ENCODE results near the gene GPR18. TPM values are rescaled to one million over a fixed set of nuclear protein-coding genes. Genes with fewer than 3 reads are reported as not detected.

Gene GPR18
- total and polyA plus RNA-seq, 9 of the 15 experiments (the other 6 are each of a cell fraction or from before 2014, with no cell fraction given) = 0.75 TPM; not detected in 8

DNA sequence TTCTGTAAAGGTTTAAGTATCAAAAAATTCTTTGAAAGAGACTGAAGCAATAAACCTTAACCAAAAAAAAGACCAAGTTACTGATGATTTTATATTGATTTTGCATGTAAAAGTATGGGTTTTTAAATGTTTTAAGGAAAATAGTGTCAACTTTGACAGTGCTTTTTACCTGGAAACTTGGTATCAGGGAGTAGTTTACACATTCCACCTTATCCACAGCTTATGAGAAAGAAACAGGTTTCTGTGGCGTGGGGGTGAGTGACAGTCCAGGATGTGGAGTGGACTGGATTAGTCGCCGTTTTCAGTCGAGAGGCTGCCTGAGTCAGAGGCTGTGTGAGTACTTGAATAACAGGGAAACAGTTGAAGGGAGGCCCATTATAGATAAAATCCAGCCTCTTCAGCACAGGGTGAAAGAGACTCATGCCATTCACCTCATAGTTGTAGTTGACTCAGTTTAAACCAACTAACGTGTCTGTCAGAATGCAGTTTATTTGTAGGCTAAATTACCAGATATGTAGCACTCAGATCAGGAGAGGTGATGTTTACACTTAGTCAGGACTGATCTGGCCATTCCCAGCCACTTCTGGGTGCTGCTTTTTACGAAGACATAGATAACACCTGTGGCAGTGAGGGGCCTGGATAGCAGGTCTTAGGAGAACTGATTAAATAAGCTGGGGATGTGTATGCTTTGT, 49.6 kb upstream of the GPR18 start (continued):
- TF ChIP-seq EP300 (IDR thresholded peaks at IDR 0.05; ENCODE audit: low read length) (peak; percentile 30; the same call in 1 of the 2 replicates), SP1 (CRISPR knock-in tag; IDR thresholded peaks at IDR 0.05) (no peak), MTA3 (IDR thresholded peaks at IDR 0.05; ENCODE audit: borderline replicate concordance) (0 out of 2 replicates have a peak, but pooled peaks have one; percentile 37), SMARCE1 (IDR thresholded peaks at IDR 0.05) (peak; percentile 49; the same call in 1 of the 2 replicates), RBFOX2 (IDR thresholded peaks at IDR 0.05; ENCODE audit: low read depth, low read length) (no peak), HDGF (IDR thresholded peaks at IDR 0.05) (no peak), ZNF316 (IDR thresholded peaks at IDR 0.05) (no peak), BMI1 (IDR thresholded peaks at IDR 0.05; ENCODE audit: low read length) (no peak), POLR3A (IDR thresholded peaks at IDR 0.05; ENCODE audit: borderline replicate concordance, extremely low read depth, insufficient read depth, insufficient read length) (no peak), TAF1 (IDR thresholded peaks at IDR 0.05; ENCODE audit: control insufficient read depth, extremely low read depth, insufficient read depth, low read length, severe bottlenecking) (no peak), BRD9 (IDR thresholded peaks at IDR 0.05; ENCODE audit: low read depth, partially characterized antibody) (peak; percentile 58), ELF4 (CRISPR knock-in tag; IDR thresholded peaks at IDR 0.05) (no peak), DIDO1 (tag; IDR thresholded peaks at IDR 0.05; ENCODE audit: low read depth) (no peak), ADNP (tag; IDR thresholded peaks at IDR 0.05) (no peak), ZNF764 (CRISPR knock-in tag; IDR thresholded peaks at IDR 0.05; ENCODE audit: low read depth) (no peak), JUND (IDR thresholded peaks at IDR 0.05; ENCODE audit: borderline replicate concordance, low read depth, low read length) (peak; percentile 40; the same call in 1 of the 2 replicates), JUND (tag; IDR thresholded peaks at IDR 0.05; ENCODE audit: borderline replicate concordance, low read depth, low read length) (peak; percentile 30; the same call in 2 of the 3 replicates), ZNF354B (CRISPR knock-in tag; IDR thresholded peaks at IDR 0.05) (no peak), ZNF174 (CRISPR knock-in tag; IDR thresholded peaks at IDR 0.05) (no peak)
- TF ChIP-seq, protein P1, sequence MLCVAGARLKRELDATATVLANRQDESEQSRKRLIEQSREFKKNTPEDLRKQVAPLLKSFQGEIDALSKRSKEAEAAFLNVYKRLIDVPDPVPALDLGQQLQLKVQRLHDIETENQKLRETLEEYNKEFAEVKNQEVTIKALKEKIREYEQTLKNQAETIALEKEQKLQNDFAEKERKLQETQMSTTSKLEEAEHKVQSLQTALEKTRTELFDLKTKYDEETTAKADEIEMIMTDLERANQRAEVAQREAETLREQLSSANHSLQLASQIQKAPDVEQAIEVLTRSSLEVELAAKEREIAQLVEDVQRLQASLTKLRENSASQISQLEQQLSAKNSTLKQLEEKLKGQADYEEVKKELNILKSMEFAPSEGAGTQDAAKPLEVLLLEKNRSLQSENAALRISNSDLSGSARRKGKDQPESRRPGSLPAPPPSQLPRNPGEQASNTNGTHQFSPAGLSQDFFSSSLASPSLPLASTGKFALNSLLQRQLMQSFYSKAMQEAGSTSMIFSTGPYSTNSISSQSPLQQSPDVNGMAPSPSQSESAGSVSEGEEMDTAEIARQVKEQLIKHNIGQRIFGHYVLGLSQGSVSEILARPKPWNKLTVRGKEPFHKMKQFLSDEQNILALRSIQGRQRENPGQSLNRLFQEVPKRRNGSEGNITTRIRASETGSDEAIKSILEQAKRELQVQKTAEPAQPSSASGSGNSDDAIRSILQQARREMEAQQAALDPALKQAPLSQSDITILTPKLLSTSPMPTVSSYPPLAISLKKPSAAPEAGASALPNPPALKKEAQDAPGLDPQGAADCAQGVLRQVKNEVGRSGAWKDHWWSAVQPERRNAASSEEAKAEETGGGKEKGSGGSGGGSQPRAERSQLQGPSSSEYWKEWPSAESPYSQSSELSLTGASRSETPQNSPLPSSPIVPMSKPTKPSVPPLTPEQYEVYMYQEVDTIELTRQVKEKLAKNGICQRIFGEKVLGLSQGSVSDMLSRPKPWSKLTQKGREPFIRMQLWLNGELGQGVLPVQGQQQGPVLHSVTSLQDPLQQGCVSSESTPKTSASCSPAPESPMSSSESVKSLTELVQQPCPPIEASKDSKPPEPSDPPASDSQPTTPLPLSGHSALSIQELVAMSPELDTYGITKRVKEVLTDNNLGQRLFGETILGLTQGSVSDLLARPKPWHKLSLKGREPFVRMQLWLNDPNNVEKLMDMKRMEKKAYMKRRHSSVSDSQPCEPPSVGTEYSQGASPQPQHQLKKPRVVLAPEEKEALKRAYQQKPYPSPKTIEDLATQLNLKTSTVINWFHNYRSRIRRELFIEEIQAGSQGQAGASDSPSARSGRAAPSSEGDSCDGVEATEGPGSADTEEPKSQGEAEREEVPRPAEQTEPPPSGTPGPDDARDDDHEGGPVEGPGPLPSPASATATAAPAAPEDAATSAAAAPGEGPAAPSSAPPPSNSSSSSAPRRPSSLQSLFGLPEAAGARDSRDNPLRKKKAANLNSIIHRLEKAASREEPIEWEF (CRISPR knock-in tag; IDR thresholded peaks at IDR 0.05) = peak; percentile 76; the same call in 1 of the 2 replicates
- TF ChIP-seq, protein P2, sequence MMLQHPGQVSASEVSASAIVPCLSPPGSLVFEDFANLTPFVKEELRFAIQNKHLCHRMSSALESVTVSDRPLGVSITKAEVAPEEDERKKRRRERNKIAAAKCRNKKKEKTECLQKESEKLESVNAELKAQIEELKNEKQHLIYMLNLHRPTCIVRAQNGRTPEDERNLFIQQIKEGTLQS (IDR thresholded peaks at IDR 0.05) = 0 out of 2 replicates have a peak, but pooled peaks have one; percentile 27
- TF ChIP-seq, protein P2 (CRISPR knock-in tag; conservative IDR thresholded peaks at IDR 0.05) = no peak
- TF ChIP-seq, protein P3, sequence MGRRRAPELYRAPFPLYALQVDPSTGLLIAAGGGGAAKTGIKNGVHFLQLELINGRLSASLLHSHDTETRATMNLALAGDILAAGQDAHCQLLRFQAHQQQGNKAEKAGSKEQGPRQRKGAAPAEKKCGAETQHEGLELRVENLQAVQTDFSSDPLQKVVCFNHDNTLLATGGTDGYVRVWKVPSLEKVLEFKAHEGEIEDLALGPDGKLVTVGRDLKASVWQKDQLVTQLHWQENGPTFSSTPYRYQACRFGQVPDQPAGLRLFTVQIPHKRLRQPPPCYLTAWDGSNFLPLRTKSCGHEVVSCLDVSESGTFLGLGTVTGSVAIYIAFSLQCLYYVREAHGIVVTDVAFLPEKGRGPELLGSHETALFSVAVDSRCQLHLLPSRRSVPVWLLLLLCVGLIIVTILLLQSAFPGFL (CRISPR knock-in tag; IDR thresholded peaks at IDR 0.05) = no peak
